ENCODE measurements around the gene PCOLCE2.

DNA sequence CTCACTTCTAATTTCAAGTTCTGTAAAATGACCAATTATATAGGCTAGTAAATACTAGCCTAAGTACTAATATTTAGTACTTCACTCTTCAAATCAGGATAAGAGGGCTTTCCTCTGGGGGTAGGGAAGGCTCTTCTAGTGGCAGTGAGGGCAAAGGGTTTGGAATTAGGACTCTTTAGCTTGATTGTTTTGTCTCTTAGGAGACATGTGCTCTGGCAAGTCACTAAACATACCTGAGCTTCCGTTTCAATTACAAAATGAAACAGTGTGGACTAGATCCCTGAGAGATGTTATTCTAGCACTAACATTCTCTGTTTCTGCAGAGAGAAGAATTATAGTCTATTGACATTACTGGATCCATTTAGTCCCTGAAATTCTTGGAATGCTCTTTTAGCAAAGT lies 71.5 kb downstream of the PCOLCE2 start:
- TF ChIP-seq CTCF (conservative IDR thresholded peaks at IDR 0.05) (no peak), EZH2 (IDR thresholded peaks at IDR 0.05; ENCODE audit: low read depth) (no peak)

Measured in PC-9 (cell line).